Natural killer cell (primary cell): ENCODE measurements around the gene GALNT15. TPM values are rescaled to one million over a fixed set of nuclear protein-coding genes. Genes with fewer than 3 reads are reported as not detected.

Source experiments
- ATAC-seq, 3 donors: fragments of 150-1000 bp in 2 of 3; fragments of 200-7000 bp in 1 of 3; cut with Tn5 transposase; 1 replicate in 1 of 3; 2 replicates in 2 of 3; pipeline ENCODE4 v1.10.0; 2021; ENCODE audit warnings: mild to moderate bottlenecking in 2 of 3, moderate library complexity in 2 of 3
- DNase-seq, 2 donors: peaks; one replicate each; pipeline versions ENCODE4 v3.0.0 to v3.0.0-alpha.2; 2013 to 2021; ENCODE audit warnings: mixed read lengths in 1 of 2
- H3K27ac ChIP-seq: one replicate; pipeline ENCODE4 v1.5.1; 2013; ENCODE audit warnings: mild to moderate bottlenecking, low read length
- H3K27me3 ChIP-seq: one replicate; pipeline ENCODE4 v1.6.1; 2013; ENCODE audit warnings: low read length; ENCODE audit not compliant: control insufficient read depth, insufficient read depth
- H3K36me3 ChIP-seq: one replicate; pipeline ENCODE4 v1.6.1; 2013; ENCODE audit warnings: low read length; ENCODE audit not compliant: control insufficient read depth, insufficient read depth
- H3K4me1 ChIP-seq: one replicate; pipeline ENCODE4 v1.6.1; 2013; ENCODE audit warnings: low read length; ENCODE audit not compliant: control insufficient read depth, insufficient read depth
- H3K4me3 ChIP-seq: one replicate; pipeline ENCODE4 v1.5.1; 2013; ENCODE audit warnings: low read length
- H3K9me3 ChIP-seq: one replicate; pipeline ENCODE4 v1.6.1; 2013; ENCODE audit warnings: low read length; ENCODE audit not compliant: control insufficient read depth, insufficient read depth
- H3K27ac Mint-ChIP-seq, 2 donors: one replicate each; pipeline ENCODE4 v1.8.0; 2022; ENCODE audit warnings: mild to moderate bottlenecking in 2 of 2, mixed read lengths in 2 of 2, moderate library complexity in 1 of 2
- H3K27me3 Mint-ChIP-seq, 2 donors: one replicate each; pipeline ENCODE4 v1.8.0; 2022; ENCODE audit warnings: low read depth in 2 of 2, mixed read lengths in 2 of 2
- H3K36me3 Mint-ChIP-seq: one replicate; pipeline ENCODE4 v1.8.0; 2022; ENCODE audit warnings: mixed read lengths
- H3K4me1 Mint-ChIP-seq, 2 donors: one replicate each; pipeline ENCODE4 v1.8.0; 2022; ENCODE audit warnings: mixed read lengths in 2 of 2
- H3K4me3 Mint-ChIP-seq: one replicate; pipeline ENCODE4 v1.8.0; 2022; ENCODE audit warnings: mild to moderate bottlenecking, moderate library complexity, mixed read lengths
- H3K9me3 Mint-ChIP-seq, 2 donors: one replicate each; pipeline ENCODE4 v1.8.0; 2022; ENCODE audit warnings: mixed read lengths in 2 of 2
- WGBS: methylation state at CpG from one replicate; pipeline ENCODE4 v1.1.7; 2013; ENCODE audit warnings: missing lambda C conversion rate; ENCODE audit not compliant: insufficient coverage; 5-methylcytosine and 5-hydroxymethylcytosine counted together
- intact Hi-C: fragments of 100-400 bp; cut with micrococcal nuclease; formaldehyde crosslinking; loops from one replicate; pipeline ENCODE4 v1.14.2; 2022
- total RNA-seq, 4 donors: library from RNA; stranded (reverse); fragments of 120-200 nt in 1 of 4; gene quantifications; one replicate each; pipeline versions ENCODE4 v1.2.3 to v1.2.4, GENCODE V29; 2013 to 2022
- TF ChIP-seq, protein P1 (sequence below): fragments of 200-600 bp; IDR thresholded peaks from one replicate; pipeline ENCODE4 v1.8.0; 2022; ENCODE audit warnings: antibody characterized with exemption

GALNT15 gene
- total RNA-seq, 3 donors from 2014 or later (not counting 1 experiment from before 2014, with no cell fraction given), result not detected

- Histone ChIP-seq H3K4me3 (no peak overlapping the region), H3K36me3 (peaks cover 21% of the 10 kb centered on the region), H3K4me1 (no peaks in the 10 kb centered on the region), H3K27ac (no peak overlapping the region), H3K27me3 (no peaks in the 10 kb centered on the region), H3K9me3 (no peaks in the 10 kb centered on the region)
- Mint-ChIP-seq H3K9me3 (no peaks in the 10 kb centered on the region), H3K27me3 (no peaks in the 10 kb centered on the region), H3K4me1 (no peaks in the 10 kb centered on the region), H3K4me3 (no peak overlapping the region), H3K36me3 (peaks cover 6% of the 10 kb centered on the region), H3K27ac (no peak overlapping the region)
- intact Hi-C loops, result no loop called here
- 60% methylated on average over 2 of the region's 3 CpGs for WGBS
- no peak for DNase-seq
- TF ChIP-seq, protein P1, sequence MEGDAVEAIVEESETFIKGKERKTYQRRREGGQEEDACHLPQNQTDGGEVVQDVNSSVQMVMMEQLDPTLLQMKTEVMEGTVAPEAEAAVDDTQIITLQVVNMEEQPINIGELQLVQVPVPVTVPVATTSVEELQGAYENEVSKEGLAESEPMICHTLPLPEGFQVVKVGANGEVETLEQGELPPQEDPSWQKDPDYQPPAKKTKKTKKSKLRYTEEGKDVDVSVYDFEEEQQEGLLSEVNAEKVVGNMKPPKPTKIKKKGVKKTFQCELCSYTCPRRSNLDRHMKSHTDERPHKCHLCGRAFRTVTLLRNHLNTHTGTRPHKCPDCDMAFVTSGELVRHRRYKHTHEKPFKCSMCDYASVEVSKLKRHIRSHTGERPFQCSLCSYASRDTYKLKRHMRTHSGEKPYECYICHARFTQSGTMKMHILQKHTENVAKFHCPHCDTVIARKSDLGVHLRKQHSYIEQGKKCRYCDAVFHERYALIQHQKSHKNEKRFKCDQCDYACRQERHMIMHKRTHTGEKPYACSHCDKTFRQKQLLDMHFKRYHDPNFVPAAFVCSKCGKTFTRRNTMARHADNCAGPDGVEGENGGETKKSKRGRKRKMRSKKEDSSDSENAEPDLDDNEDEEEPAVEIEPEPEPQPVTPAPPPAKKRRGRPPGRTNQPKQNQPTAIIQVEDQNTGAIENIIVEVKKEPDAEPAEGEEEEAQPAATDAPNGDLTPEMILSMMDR, result no peak
- no peak for ATAC-seq
Measured at GRCh38 chr3:16255326-16255725, 80.8 kb downstream of the GALNT15 start.

- TF ChIP-seq, protein P1, result no peak
- no peaks in the 10 kb centered on the region for H3K9me3 Mint-ChIP-seq
- H3K27me3 Mint-ChIP-seq, result no peaks in the 10 kb centered on the region
- WGBS, result 97% methylated on average over 5 of the region's 5 CpGs
- no peak for ATAC-seq
- H3K36me3 ChIP-seq, result peaks cover 25% of the 10 kb centered on the region
- no peaks in the 10 kb centered on the region for H3K27me3 ChIP-seq
- H3K9me3 ChIP-seq, result no peaks in the 10 kb centered on the region
- no peak overlapping the region for H3K27ac Mint-ChIP-seq
- H3K4me3 Mint-ChIP-seq, result no peak overlapping the region
- H3K4me3 ChIP-seq, result no peak overlapping the region
- H3K36me3 Mint-ChIP-seq, result peaks cover 6% of the 10 kb centered on the region
- H3K4me1 ChIP-seq, result no peaks in the 10 kb centered on the region
- H3K27ac ChIP-seq, result no peak overlapping the region
- DNase-seq, result no peak
- intact Hi-C loops, result no loop called here
- no peaks in the 10 kb centered on the region for H3K4me1 Mint-ChIP-seq
Measured at GRCh38 chr3:16255726-16256125, 81.2 kb downstream of the GALNT15 start.

DNA sequence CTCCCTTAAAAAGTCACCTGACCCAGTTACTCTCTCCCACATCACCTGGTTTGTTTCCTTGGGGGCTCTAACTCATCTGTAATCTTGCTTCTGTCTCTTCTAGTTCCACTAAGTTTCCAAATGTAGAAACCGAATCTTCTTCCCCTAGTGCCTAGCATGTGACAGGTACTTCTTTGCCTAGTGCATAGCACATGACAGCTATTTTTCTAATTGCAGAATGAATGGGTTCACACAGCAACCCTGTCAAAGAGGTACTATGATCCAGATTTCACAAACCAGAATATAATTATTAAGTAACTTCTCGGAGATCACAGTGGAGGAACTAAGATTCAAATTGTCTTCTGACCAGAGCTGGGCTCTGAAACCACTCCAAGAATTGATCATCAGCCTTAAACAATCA is 82.8 kb downstream of the GALNT15 start:
- Histone ChIP-seq H3K27me3 (no peaks in the 10 kb centered on the region), H3K4me3 (no peak overlapping the region), H3K9me3 (no peaks in the 10 kb centered on the region), H3K36me3 (peaks cover 27% of the 10 kb centered on the region), H3K27ac (no peak overlapping the region), H3K4me1 (no peaks in the 10 kb centered on the region)
- H3K4me3 Mint-ChIP-seq, result no peak overlapping the region
- no peak for ATAC-seq
- H3K36me3 Mint-ChIP-seq, result peaks cover 6% of the 10 kb centered on the region
- intact Hi-C loops, result no loop called here
- DNase-seq, result no peak
- no peaks in the 10 kb centered on the region for H3K27me3 Mint-ChIP-seq
- no peaks in the 10 kb centered on the region for H3K4me1 Mint-ChIP-seq
- no peaks in the 10 kb centered on the region for H3K9me3 Mint-ChIP-seq
- 85% methylated on average over 2 of the region's 2 CpGs for WGBS
- no peak overlapping the region for H3K27ac Mint-ChIP-seq
- TF ChIP-seq, protein P1, result no peak

- no peaks in the 10 kb centered on the region for H3K9me3 ChIP-seq
- no peak overlapping the region for H3K27ac ChIP-seq
- Mint-ChIP-seq H3K36me3 (peaks cover 6% of the 10 kb centered on the region), H3K27ac (no peak overlapping the region), H3K27me3 (no peaks in the 10 kb centered on the region), H3K4me3 (no peak overlapping the region), H3K9me3 (no peaks in the 10 kb centered on the region), H3K4me1 (no peaks in the 10 kb centered on the region)
- DNase-seq (no peak), ATAC-seq (no peak)
- intact Hi-C loops, result no loop called here
- H3K4me1 ChIP-seq, result no peaks in the 10 kb centered on the region
- WGBS, result 85% methylated on average over 5 of the region's 5 CpGs
- TF ChIP-seq, protein P1, result no peak
- H3K4me3 ChIP-seq, result no peak overlapping the region
- no peaks in the 10 kb centered on the region for H3K27me3 ChIP-seq
- peaks cover 27% of the 10 kb centered on the region for H3K36me3 ChIP-seq
Measured at GRCh38 chr3:16258177-16258576, 83.7 kb downstream of the GALNT15 start.
